Hepatocyte (in vitro differentiated cells): ENCODE measurements around the gene PLEKHA6.

ENCODE experiments used
- EZH2 ChIP-seq: fragments of 200-600 bp; sonication (generic); IDR thresholded peaks from 2 replicates; pipeline ENCODE4 v1.6.1; 2016; ENCODE audit warnings: antibody characterized with exemption, mild to moderate bottlenecking, borderline replicate concordance
- EZH2phosphoT487 ChIP-seq: fragments of 200-600 bp; sonication (generic); IDR thresholded peaks from one replicate; pipeline ENCODE4 v1.6.1; 2018; ENCODE audit warnings: antibody characterized with exemption, mild to moderate bottlenecking, low read depth, moderate library complexity; ENCODE audit not compliant: unreplicated experiment, severe bottlenecking
- TF ChIP-seq, protein P1 (sequence below): fragments of 200-600 bp; sonication (generic); IDR thresholded peaks from 2 replicates; pipeline ENCODE4 v1.5.1; 2016; ENCODE audit warnings: antibody characterized with exemption, mild to moderate bottlenecking; ENCODE audit not compliant: poor library complexity

GRCh38 chr1:204285436-204286305, 74.1 kb downstream of the PLEKHA6 start:
- TF ChIP-seq, protein P1, sequence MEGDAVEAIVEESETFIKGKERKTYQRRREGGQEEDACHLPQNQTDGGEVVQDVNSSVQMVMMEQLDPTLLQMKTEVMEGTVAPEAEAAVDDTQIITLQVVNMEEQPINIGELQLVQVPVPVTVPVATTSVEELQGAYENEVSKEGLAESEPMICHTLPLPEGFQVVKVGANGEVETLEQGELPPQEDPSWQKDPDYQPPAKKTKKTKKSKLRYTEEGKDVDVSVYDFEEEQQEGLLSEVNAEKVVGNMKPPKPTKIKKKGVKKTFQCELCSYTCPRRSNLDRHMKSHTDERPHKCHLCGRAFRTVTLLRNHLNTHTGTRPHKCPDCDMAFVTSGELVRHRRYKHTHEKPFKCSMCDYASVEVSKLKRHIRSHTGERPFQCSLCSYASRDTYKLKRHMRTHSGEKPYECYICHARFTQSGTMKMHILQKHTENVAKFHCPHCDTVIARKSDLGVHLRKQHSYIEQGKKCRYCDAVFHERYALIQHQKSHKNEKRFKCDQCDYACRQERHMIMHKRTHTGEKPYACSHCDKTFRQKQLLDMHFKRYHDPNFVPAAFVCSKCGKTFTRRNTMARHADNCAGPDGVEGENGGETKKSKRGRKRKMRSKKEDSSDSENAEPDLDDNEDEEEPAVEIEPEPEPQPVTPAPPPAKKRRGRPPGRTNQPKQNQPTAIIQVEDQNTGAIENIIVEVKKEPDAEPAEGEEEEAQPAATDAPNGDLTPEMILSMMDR: no peak
- TF ChIP-seq EZH2 (no peak), EZH2phosphoT487 (no peak)
